Esophagus squamous epithelium (tissue), 5 donors: ENCODE results near the gene AFAP1L1. TPM values are rescaled to one million over a fixed set of nuclear protein-coding genes. Genes with fewer than 3 reads are reported as not detected.

Experiments
- DNase-seq: peaks from one replicate; lab custom pipeline; 2025; lab: John Stamatoyannopoulos, UW
- H3K27ac ChIP-seq, 4 donors: fragments of 200-600 bp; sonication (generic); one replicate each; pipeline ENCODE4 v1.5.1; 2016 to 2019; ENCODE audit warnings: mild to moderate bottlenecking in 1 of 4
- H3K27me3 ChIP-seq, 4 donors: fragments of 200-600 bp; sonication (generic); 1 replicate in 3 of 4; 2 replicates in 1 of 4; pipeline versions ENCODE4 v1.5.1 to v1.6.0; 2017 to 2021; ENCODE audit warnings: antibody characterized with exemption in 1 of 4
- H3K36me3 ChIP-seq, 3 donors: fragments of 200-600 bp; sonication (generic); one replicate each; pipeline ENCODE4 v1.5.1; 2016 to 2019
- H3K4me1 ChIP-seq, 3 donors: fragments of 200-600 bp; sonication (generic); one replicate each; pipeline ENCODE4 v1.5.1; 2017 to 2019
- H3K4me3 ChIP-seq, 4 donors: fragments of 200-600 bp; sonication (generic); 1 replicate in 3 of 4; 2 replicates in 1 of 4; pipeline ENCODE4 v1.5.1; 2016 to 2019; ENCODE audit warnings: mild to moderate bottlenecking in 2 of 4, moderate library complexity in 1 of 4
- H3K9me3 ChIP-seq, 3 donors: fragments of 200-600 bp; sonication (generic); one replicate each; pipeline ENCODE4 v1.5.1; 2016 to 2019
- POLR2A ChIP-seq, 4 donors: fragments of 450-650 bp; IDR thresholded peaks; one replicate each; pipeline ENCODE4 v1.6.1; 2017; ENCODE audit warnings: antibody characterized with exemption in 4 of 4, mild to moderate bottlenecking in 4 of 4, moderate library complexity in 3 of 4
- WGBS, 2 donors: methylation state at CpG; one replicate each; pipeline ENCODE4 v1.1.5; 2018; 5-methylcytosine and 5-hydroxymethylcytosine counted together
- intact Hi-C: fragments of 100-400 bp; cut with DNase I; formaldehyde crosslinking; loops from one replicate; pipeline ENCODE4 v1.15.0; 2022
- total RNA-seq, 4 donors: library from RNA; depleted of rRNA; stranded (reverse); fragments of >200 nt; gene quantifications; one replicate each; pipeline ENCODE4 v1.1.0, GENCODE V29; 2016
- TF ChIP-seq, protein P1 (sequence below), 6 experiments: fragments of 450-650 bp in 4 of 6; fragments of 200-600 bp in 2 of 6; sonication (generic) in 2 of 6; IDR thresholded peaks; one replicate each; pipeline ENCODE4 v1.5.1; 2016 to 2019; ENCODE audit warnings: antibody characterized with exemption in 6 of 6, mild to moderate bottlenecking in 4 of 6, moderate library complexity in 4 of 6
- donor health status: DM: yes; HTN: yes; CAD: no.

The AFAP1L1 gene
- total RNA-seq, 4 donors from 2014 or later, result 2.8 to 14.5 (median 8.7) TPM

DNA sequence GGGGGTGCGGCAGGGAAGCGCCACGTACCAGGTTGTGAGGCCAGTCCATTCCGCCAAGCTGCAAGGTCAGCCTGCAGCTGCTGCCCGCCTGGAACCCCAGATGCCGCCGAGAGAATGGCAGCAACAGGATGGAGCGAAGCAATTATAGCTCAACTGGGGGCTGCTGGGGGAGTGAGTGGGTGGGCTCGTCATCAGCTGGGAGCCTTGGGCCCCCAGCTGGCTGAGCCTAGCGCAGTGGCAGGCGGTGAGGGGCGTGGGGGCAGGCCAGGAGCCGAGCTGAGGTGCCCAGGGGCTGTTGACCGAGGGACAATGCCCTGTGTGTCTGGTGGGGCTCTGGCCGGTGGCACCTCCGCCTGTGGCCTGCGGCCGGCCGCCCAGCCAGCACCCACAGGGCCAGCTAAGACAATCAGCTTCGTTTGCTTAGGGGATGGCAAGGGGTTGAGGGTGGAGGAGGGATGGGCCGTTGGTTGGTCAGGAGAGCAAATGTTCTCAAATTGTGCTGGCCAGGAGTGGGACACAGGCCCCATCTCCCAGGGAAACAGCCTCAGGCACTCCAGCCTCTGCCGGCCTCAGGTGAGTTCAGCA lies 107.6 kb downstream of the AFAP1L1 start, which contains the start of gene IL17B:
Gene IL17B, minus strand, starts transcription at position 116 of the 585 bp plus-strand sequence. Its CDS starts 67 bp downstream, at position 49.
- intact Hi-C loops, result loop anchor here (10.0 kb wide), 1 partner anchor 186 kb away; no protein-coding TSS in a partner anchor
- 75 to 82% methylated on average over 4 to 14 of the region's 22 CpGs for WGBS, 2 donors
- H3K27ac ChIP-seq, result peak within 1 kb of the TSS; percentile 57 to 91 (median 78)
- no peak within 1 kb of the TSS for H3K4me3 ChIP-seq
- H3K27me3 ChIP-seq, result no peaks in the 10 kb centered on the region
- DNase-seq, result no peak
- TF ChIP-seq, protein P1, sequence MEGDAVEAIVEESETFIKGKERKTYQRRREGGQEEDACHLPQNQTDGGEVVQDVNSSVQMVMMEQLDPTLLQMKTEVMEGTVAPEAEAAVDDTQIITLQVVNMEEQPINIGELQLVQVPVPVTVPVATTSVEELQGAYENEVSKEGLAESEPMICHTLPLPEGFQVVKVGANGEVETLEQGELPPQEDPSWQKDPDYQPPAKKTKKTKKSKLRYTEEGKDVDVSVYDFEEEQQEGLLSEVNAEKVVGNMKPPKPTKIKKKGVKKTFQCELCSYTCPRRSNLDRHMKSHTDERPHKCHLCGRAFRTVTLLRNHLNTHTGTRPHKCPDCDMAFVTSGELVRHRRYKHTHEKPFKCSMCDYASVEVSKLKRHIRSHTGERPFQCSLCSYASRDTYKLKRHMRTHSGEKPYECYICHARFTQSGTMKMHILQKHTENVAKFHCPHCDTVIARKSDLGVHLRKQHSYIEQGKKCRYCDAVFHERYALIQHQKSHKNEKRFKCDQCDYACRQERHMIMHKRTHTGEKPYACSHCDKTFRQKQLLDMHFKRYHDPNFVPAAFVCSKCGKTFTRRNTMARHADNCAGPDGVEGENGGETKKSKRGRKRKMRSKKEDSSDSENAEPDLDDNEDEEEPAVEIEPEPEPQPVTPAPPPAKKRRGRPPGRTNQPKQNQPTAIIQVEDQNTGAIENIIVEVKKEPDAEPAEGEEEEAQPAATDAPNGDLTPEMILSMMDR (IDR thresholded peaks at IDR 0.05), result no peak
- no peak for TF ChIP-seq POLR2A (IDR thresholded peaks at IDR 0.05)
- no peaks in the 10 kb centered on the region for H3K36me3 ChIP-seq
- peaks cover 9 to 52% (median 19%) of the 10 kb centered on the region in 3 donors for H3K4me1 ChIP-seq
- no peaks in the 10 kb centered on the region for H3K9me3 ChIP-seq

DNA sequence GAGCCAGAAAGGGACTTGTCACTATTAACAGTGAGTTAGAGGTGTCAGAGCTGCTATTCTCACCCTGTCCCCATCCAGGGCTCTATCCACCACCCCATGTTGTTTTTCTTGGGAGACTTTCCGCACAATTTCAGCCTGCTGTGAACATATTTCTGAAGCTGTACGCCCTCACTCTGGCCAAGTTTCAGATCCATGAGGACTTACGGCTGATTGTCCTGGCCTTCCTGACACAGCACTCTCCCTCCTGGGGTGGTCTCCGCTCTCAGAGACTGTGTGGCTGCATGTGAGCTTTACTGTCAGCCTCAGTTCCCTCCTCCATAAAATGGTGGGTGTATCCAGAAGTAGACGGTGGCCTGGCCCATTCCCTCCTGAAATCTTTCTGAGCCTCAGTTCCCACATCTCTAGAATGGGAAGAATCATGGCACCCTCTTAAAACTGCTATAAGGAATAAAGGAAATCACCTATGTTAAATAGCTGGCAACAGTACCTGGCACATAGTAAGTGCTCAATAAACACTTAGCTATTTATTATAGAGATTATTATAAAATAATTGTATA lies 108.2 kb downstream of the AFAP1L1 start:
- intact Hi-C loops, result loop anchor here (5.0 to 10.0 kb wide), 2 partner anchors 52 to 185 kb away; no protein-coding TSS in a partner anchor
- DNase-seq, result no peak
- no peak overlapping the region for H3K4me3 ChIP-seq
- peak overlapping the region; percentile 57 to 91 (median 78) for H3K27ac ChIP-seq
- 66 to 76% methylated on average over 4 to 5 of the region's 5 CpGs for WGBS, 2 donors
- no peaks in the 10 kb centered on the region for H3K36me3 ChIP-seq
- H3K4me1 ChIP-seq, result peaks cover 9 to 57% (median 19%) of the 10 kb centered on the region in 3 donors
- no peaks in the 10 kb centered on the region for H3K27me3 ChIP-seq
- H3K9me3 ChIP-seq, result no peaks in the 10 kb centered on the region
- TF ChIP-seq, protein P1 (IDR thresholded peaks at IDR 0.05), result no peak
- no peak for TF ChIP-seq POLR2A (IDR thresholded peaks at IDR 0.05)

DNA sequence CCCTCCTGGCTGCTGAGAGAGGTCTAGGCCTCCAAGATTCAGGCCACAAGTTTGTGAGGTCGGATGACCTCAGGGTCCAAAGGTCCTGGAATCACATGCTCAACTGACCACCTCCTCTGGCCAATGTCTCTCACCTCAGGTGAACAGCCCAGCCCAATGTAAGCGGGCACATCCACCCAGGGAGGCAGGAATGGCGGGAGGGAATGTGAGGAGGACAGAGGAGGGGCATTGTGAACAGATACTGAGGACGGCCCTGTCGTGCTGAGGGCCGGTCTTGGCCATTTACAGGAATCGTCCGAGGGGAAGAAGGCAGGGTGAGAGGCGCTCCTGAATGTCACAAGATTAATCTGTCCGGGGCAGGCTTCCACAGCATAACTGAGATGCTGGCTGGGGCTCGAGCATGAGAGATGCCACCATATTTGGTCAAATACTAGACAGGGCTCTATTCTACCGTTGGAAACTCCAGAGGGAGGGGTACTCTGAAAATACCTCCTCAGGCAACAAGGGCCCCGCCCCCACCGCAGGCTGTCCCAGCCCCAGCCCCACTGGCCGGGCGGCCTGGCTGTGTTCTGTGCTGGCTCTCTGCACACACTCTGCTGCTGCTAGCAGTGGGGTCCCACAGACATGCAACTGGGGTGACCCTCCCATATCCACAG lies 108.9 kb downstream of the AFAP1L1 start:
- peak in 2 of 4 donors; percentile 38 to 42 for TF ChIP-seq POLR2A (IDR thresholded peaks at IDR 0.05)
- TF ChIP-seq, protein P1 (IDR thresholded peaks at IDR 0.05), result no peak
- DNase-seq, result no peak
- no peaks in the 10 kb centered on the region for H3K36me3 ChIP-seq
- peak overlapping the region in 2 of 4 donors; percentile 18 to 42 for H3K4me3 ChIP-seq
- 70 to 72% methylated on average over 6 to 12 of the region's 16 CpGs for WGBS, 2 donors
- H3K4me1 ChIP-seq, result peaks cover 9 to 60% (median 24%) of the 10 kb centered on the region in 3 donors
- H3K27me3 ChIP-seq, result no peaks in the 10 kb centered on the region
- peak overlapping the region; percentile 71 to 91 (median 84) for H3K27ac ChIP-seq
- no peaks in the 10 kb centered on the region for H3K9me3 ChIP-seq
- intact Hi-C loops, result loop anchor here (5.0 kb wide), 1 partner anchor 52 kb away; no protein-coding TSS in a partner anchor

DNA sequence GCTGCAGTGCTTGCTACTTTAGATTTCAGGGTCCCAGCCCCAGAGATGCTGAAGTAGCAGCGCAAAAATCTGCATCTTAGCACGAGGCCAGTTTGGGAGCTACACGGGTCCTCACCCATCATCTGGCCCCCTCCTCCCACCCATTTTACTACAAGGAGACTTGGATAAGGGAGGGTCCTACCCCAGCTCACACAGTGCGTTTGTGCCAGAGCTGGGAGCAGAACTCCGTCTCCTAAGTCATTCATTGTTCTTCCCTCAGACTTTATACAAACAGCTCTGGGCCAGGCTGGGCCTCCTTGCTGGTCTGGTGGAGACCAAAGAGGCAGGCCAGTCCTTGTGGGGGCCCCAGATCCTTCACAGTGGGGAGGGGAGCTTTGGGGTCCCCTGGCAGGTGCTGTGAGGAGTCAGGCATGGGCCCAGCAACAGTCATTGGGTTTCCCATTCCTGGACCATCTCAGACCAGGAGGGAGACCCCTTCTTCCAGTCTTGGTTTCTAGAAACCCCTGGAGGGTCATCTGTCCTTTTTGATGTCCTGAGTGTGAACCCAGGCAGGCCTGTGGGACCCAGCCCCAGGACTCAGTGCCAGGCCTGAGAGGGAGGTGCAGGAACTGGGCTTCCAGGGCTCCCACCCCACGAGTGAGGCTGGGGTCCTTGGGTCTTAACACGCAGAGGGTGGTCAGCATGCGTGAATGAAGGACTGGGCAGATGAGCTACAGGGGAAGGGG lies 109.8 kb downstream of the AFAP1L1 start:
- 55% methylated on average over 5 of the region's 8 CpGs; no CpG with 5 or more reads in 1 of the 2 donors for WGBS, 2 donors
- no peak for DNase-seq
- H3K36me3 ChIP-seq, result no peaks in the 10 kb centered on the region
- H3K4me3 ChIP-seq, result peak overlapping the region in 3 of 4 donors; percentile 18 to 42 (median 25)
- intact Hi-C loops, result loop anchor here (5.0 kb wide), 1 partner anchor 51 kb away; no protein-coding TSS in a partner anchor
- no peaks in the 10 kb centered on the region for H3K9me3 ChIP-seq
- no peak for TF ChIP-seq POLR2A (IDR thresholded peaks at IDR 0.05)
- TF ChIP-seq, protein P1 (IDR thresholded peaks at IDR 0.05), result no peak
- H3K4me1 ChIP-seq, result peaks cover 9 to 68% (median 28%) of the 10 kb centered on the region in 3 donors
- H3K27ac ChIP-seq, result peak overlapping the region; percentile 71 to 91 (median 84)
- no peaks in the 10 kb centered on the region for H3K27me3 ChIP-seq
